Endothelial cell (in vitro differentiated cells): ENCODE data around the gene GPR18. TPM values are rescaled to one million over a fixed set of nuclear protein-coding genes. Genes with fewer than 3 reads are reported as not detected.

Experiments
- DNase-seq: peaks from one replicate; pipeline ENCODE4 v3.0.0; 2021; ENCODE audit warnings: low spot score
- H3K27ac Mint-ChIP-seq: one replicate; pipeline ENCODE4 v1.8.0; 2021; ENCODE audit warnings: mixed read lengths, inconsistent platforms; ENCODE audit not compliant: unreplicated experiment
- H3K27me3 Mint-ChIP-seq: one replicate; pipeline ENCODE4 v1.8.0; 2021; ENCODE audit warnings: mild to moderate bottlenecking, moderate library complexity, mixed read lengths, inconsistent platforms; ENCODE audit not compliant: unreplicated experiment
- H3K36me3 Mint-ChIP-seq: one replicate; pipeline ENCODE4 v1.8.0; 2021; ENCODE audit warnings: mild to moderate bottlenecking, low read depth, mixed read lengths, inconsistent platforms; ENCODE audit not compliant: unreplicated experiment
- H3K4me1 Mint-ChIP-seq: one replicate; pipeline ENCODE4 v1.8.0; 2021; ENCODE audit warnings: mild to moderate bottlenecking, mixed read lengths, inconsistent platforms; ENCODE audit not compliant: unreplicated experiment
- H3K4me3 Mint-ChIP-seq: one replicate; pipeline ENCODE4 v1.8.0; 2021; ENCODE audit warnings: mild to moderate bottlenecking, mixed read lengths, inconsistent platforms; ENCODE audit not compliant: unreplicated experiment
- H3K9me3 Mint-ChIP-seq: one replicate; pipeline ENCODE4 v1.8.0; 2021; ENCODE audit warnings: mixed read lengths, inconsistent platforms; ENCODE audit not compliant: unreplicated experiment
- total RNA-seq: library from RNA; stranded (reverse); fragmentation: NEBNext Ultra II Directional; extraction: Animal tissue kit (Norgen Biotek cat#: 25700); gene quantifications from one replicate; pipeline ENCODE4 v1.2.1, GENCODE V29; 2021; ENCODE audit not compliant: unreplicated experiment
- TF ChIP-seq, protein P1 (sequence below): fragments of 200-600 bp; sonication (generic); IDR thresholded peaks from one replicate; pipeline ENCODE4 v1.5.0; 2021; ENCODE audit warnings: antibody characterized with exemption; ENCODE audit not compliant: unreplicated experiment

Gene GPR18
- total RNA-seq, 1 donor from 2014 or later = not detected

- peaks cover 5% of the 10 kb centered on the region for H3K36me3 Mint-ChIP-seq
- H3K4me3 Mint-ChIP-seq = no peak overlapping the region
- H3K9me3 Mint-ChIP-seq = no peaks in the 10 kb centered on the region
- H3K4me1 Mint-ChIP-seq = no peaks in the 10 kb centered on the region
- peaks cover 1% of the 10 kb centered on the region for H3K27me3 Mint-ChIP-seq
- TF ChIP-seq, protein P1, sequence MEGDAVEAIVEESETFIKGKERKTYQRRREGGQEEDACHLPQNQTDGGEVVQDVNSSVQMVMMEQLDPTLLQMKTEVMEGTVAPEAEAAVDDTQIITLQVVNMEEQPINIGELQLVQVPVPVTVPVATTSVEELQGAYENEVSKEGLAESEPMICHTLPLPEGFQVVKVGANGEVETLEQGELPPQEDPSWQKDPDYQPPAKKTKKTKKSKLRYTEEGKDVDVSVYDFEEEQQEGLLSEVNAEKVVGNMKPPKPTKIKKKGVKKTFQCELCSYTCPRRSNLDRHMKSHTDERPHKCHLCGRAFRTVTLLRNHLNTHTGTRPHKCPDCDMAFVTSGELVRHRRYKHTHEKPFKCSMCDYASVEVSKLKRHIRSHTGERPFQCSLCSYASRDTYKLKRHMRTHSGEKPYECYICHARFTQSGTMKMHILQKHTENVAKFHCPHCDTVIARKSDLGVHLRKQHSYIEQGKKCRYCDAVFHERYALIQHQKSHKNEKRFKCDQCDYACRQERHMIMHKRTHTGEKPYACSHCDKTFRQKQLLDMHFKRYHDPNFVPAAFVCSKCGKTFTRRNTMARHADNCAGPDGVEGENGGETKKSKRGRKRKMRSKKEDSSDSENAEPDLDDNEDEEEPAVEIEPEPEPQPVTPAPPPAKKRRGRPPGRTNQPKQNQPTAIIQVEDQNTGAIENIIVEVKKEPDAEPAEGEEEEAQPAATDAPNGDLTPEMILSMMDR = no peak
- H3K27ac Mint-ChIP-seq = no peak overlapping the region
- no peak for DNase-seq
These were observed 32.7 kb upstream of the GPR18 start for GRCh38 chr13:99290894-99291293.

DNA sequence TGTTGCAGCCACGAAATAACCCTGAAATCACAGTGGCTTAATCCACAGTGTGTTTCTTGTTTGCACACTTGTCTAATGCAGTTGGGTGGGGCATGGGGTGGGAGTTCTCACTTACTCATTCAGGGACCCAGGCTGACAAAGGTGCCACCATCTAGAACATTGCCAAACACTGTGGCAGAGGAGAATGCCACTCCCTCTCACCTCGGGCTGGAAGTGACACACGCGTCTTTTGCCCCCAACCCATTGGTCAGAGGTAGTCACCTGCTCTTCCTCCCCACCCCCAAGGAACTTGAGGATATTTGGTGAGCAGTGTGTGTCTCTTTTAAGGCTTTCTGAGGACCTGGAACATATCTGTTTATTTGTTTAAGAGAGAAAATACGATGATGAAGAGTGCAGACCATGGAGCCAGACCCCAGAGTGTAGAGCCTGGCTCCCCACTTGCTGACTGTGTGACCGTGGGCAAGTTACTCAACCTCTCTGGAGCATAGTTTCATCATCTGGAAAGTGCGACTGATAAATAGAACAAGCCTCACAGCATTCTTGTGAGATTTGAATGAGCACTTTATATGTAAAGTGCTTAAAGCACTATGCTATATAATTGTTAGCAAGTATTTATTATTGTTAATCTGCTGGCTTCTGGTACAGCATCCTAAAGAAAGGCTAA lies 31.6 kb upstream of the GPR18 start:
- Mint-ChIP-seq H3K9me3 (no peaks in the 10 kb centered on the region), H3K36me3 (peaks cover 5% of the 10 kb centered on the region), H3K27me3 (no peaks in the 10 kb centered on the region), H3K4me3 (no peak overlapping the region), H3K27ac (no peak overlapping the region), H3K4me1 (no peaks in the 10 kb centered on the region)
- TF ChIP-seq, protein P1 = no peak
- no peak for DNase-seq

GRCh38 chr13:99289271-99289670 lies 31.1 kb upstream of the GPR18 start:
- Mint-ChIP-seq H3K9me3 (no peaks in the 10 kb centered on the region), H3K27me3 (no peaks in the 10 kb centered on the region), H3K4me3 (peak overlapping the region; percentile 38), H3K27ac (no peak overlapping the region), H3K4me1 (no peaks in the 10 kb centered on the region), H3K36me3 (peaks cover 5% of the 10 kb centered on the region)
- DNase-seq = no peak
- TF ChIP-seq, protein P1 = no peak

GRCh38 chr13:99288089-99288488 lies 29.9 kb upstream of the GPR18 start:
- peaks cover 5% of the 10 kb centered on the region for H3K36me3 Mint-ChIP-seq
- no peaks in the 10 kb centered on the region for H3K9me3 Mint-ChIP-seq
- no peaks in the 10 kb centered on the region for H3K27me3 Mint-ChIP-seq
- no peaks in the 10 kb centered on the region for H3K4me1 Mint-ChIP-seq
- no peak for DNase-seq
- TF ChIP-seq, protein P1 = no peak
- H3K4me3 Mint-ChIP-seq = no peak overlapping the region
- H3K27ac Mint-ChIP-seq = no peak overlapping the region

DNA sequence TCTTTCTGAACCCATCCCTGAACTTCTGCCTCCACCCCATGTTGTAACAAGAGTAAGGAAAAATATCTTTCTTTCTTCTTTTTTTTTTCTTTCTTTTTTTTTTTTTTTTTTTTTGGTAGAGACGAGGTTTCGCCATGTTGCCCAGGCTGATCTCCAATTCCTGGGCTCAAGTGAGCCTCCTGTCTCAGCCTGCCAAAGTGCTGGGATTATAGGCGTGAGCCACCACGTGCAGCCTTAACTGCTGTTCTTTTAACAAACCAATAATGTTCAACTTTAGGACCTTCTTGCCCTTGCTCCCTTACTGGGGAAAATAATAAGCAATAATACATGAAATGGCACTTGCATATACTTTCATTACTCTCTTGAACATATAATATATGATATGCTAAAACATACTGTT lies 29.4 kb upstream of the GPR18 start:
- H3K27ac Mint-ChIP-seq = no peak overlapping the region
- TF ChIP-seq, protein P1 = no peak
- H3K36me3 Mint-ChIP-seq = peaks cover 5% of the 10 kb centered on the region
- no peaks in the 10 kb centered on the region for H3K27me3 Mint-ChIP-seq
- no peak overlapping the region for H3K4me3 Mint-ChIP-seq
- no peaks in the 10 kb centered on the region for H3K9me3 Mint-ChIP-seq
- DNase-seq = no peak
- H3K4me1 Mint-ChIP-seq = peaks cover 3% of the 10 kb centered on the region
